OCI-LY7 (cell line): Measurements from ENCODE around the gene IL9R. TPM values are rescaled to one million over a fixed set of nuclear protein-coding genes. Genes with fewer than 3 reads are reported as not detected.
"Not testable (repeated sequence)": the region's sequence is repeated elsewhere in the genome, so short reads cannot be mapped to it uniquely, and the experiment has no call there.

Experiments used
- BruUV-seq: library from RNA; stranded (reverse); fragments of 400-500 nt; replicated peaks from 2 replicates; lab custom pipeline; 2021; lab: Mats Ljungman, UMichigan
- CTCF ChIA-PET: fragments of 300-600 bp; sonication (Branson Sonifier 250); formaldehyde crosslinking; loops from one replicate; lab custom pipeline; 2022; ENCODE audit warnings: antibody characterized with exemption; ENCODE audit not compliant: unreplicated experiment; lab: Charles Lee
- POLR2A ChIA-PET: fragments of 300-600 bp; sonication (Branson Sonifier 250); formaldehyde crosslinking; loops from one replicate; lab custom pipeline; 2022; ENCODE audit warnings: antibody characterized with exemption; lab: Charles Lee
- DNase-seq: peaks from one replicate; pipeline ENCODE4 v3.0.0-alpha.2; 2015; ENCODE audit warnings: low spot score
- H2AFZ ChIP-seq: fragments of 200-600 bp; sonication (generic), shearing (Covaris generic); 2 replicates; pipeline ENCODE4 v1.6.1; 2014; ENCODE audit warnings: mild to moderate bottlenecking, antibody characterized with exemption, low read length, moderate library complexity
- H3K27ac ChIP-seq: fragments of 200-600 bp; sonication (generic); 2 replicates; pipeline ENCODE4 v1.5.1; 2014; ENCODE audit warnings: mixed run types, low read depth, mild to moderate bottlenecking, moderate library complexity, low read length, inconsistent platforms; ENCODE audit not compliant: poor library complexity, severe bottlenecking
- H3K36me3 ChIP-seq: fragments of 200-600 bp; sonication (generic); 2 replicates; pipeline ENCODE4 v1.6.1; 2014; ENCODE audit warnings: mild to moderate bottlenecking, antibody characterized with exemption, low read length, moderate library complexity, mixed read lengths; ENCODE audit not compliant: insufficient read depth
- H3K4me1 ChIP-seq: fragments of 200-600 bp; sonication (generic); 2 replicates; pipeline ENCODE4 v1.5.1; 2014; ENCODE audit warnings: mild to moderate bottlenecking, low read length; ENCODE audit not compliant: insufficient read depth, poor library complexity, severe bottlenecking
- H3K4me2 ChIP-seq: fragments of 200-600 bp; sonication (generic); 2 replicates; pipeline ENCODE4 v1.6.1; 2014; ENCODE audit warnings: mild to moderate bottlenecking, low read length
- H3K4me3 ChIP-seq: fragments of 200-600 bp; sonication (generic); 2 replicates; pipeline ENCODE4 v1.5.1; 2014; ENCODE audit warnings: mild to moderate bottlenecking, low read depth, low read length; ENCODE audit not compliant: poor library complexity, severe bottlenecking
- H3K79me2 ChIP-seq: fragments of 200-600 bp; sonication (generic); 2 replicates; pipeline ENCODE4 v1.6.1; 2016; ENCODE audit warnings: low read depth, mild to moderate bottlenecking, low read length, moderate library complexity, mixed read lengths; ENCODE audit not compliant: insufficient read depth
- H3K9me2 ChIP-seq: fragments of 200-600 bp; sonication (generic); 2 replicates; pipeline ENCODE4 v1.6.1; 2016; ENCODE audit warnings: mild to moderate bottlenecking, low read length, mixed read lengths; ENCODE audit not compliant: insufficient read depth
- H3K9me3 ChIP-seq: fragments of 200-600 bp; sonication (generic); 2 replicates; pipeline ENCODE4 v1.6.1; 2014; ENCODE audit warnings: mild to moderate bottlenecking, mixed run types, low read length, mixed read lengths
- H4K20me1 ChIP-seq: fragments of 200-600 bp; sonication (generic); 2 replicates; pipeline ENCODE4 v1.6.1; 2014; ENCODE audit warnings: mild to moderate bottlenecking, antibody characterized with exemption, low read length, moderate library complexity, mixed read lengths; ENCODE audit not compliant: insufficient read depth
- CTCF ChIP-seq: fragments of 200-600 bp; sonication (generic); conservative IDR thresholded peaks from 2 replicates; pipeline ENCODE4 v1.5.1; 2014; ENCODE audit warnings: mild to moderate bottlenecking, antibody characterized with exemption, low read length, moderate library complexity, mixed read lengths
- EZH2phosphoT487 ChIP-seq: fragments of 200-600 bp; sonication (generic); IDR thresholded peaks from 2 replicates; pipeline ENCODE4 v1.6.1; 2018; ENCODE audit warnings: low read depth, borderline replicate concordance, mild to moderate bottlenecking, mixed run types, antibody characterized with exemption, low read length, moderate library complexity, mixed read lengths
- intact Hi-C: fragments of 100-400 bp; cut with micrococcal nuclease; formaldehyde crosslinking; loops from one replicate; pipeline ENCODE4 v1.10.0; 2022; ENCODE audit not compliant: unreplicated experiment
- total RNA-seq, 2 experiments: library from RNA; depleted of rRNA in 1 of 2; stranded (reverse); fragments of >200 nt in 1 of 2; shearing (Covaris generic) in 1 of 2; gene quantifications; 2 replicates each; pipeline ENCODE4 v1.2.3, GENCODE V29; 2014 to 2022

IL9R gene
- total RNA-seq, 2 experiments from 2014 or later = 1.5 to 5.1 TPM

- DNase-seq = no peak
- H3K36me3 ChIP-seq = no peaks in the 10 kb centered on the region
- no peak overlapping the region for H3K4me3 ChIP-seq
- ChIA-PET POLR2A (no interaction called here), CTCF (no interaction called here)
- no peaks in the 10 kb centered on the region for H3K9me2 ChIP-seq
- no peaks in the 10 kb centered on the region for H3K9me3 ChIP-seq
- H3K79me2 ChIP-seq = no peaks in the 10 kb centered on the region
- H3K27ac ChIP-seq = no peak overlapping the region
- intact Hi-C loops = no loop called here
- no peak for TF ChIP-seq CTCF
- TF ChIP-seq EZH2phosphoT487 = no peak
- H3K4me2 ChIP-seq = no peak overlapping the region
- H3K4me1 ChIP-seq = no peaks in the 10 kb centered on the region
- no TSS peak for BruUV-seq
- H4K20me1 ChIP-seq = no peaks in the 10 kb centered on the region
- no peak overlapping the region for H2AFZ ChIP-seq
Observed at GRCh38 chrX:156004740-156005139, 7.2 kb downstream of the IL9R start.

- no peaks in the 10 kb centered on the region for H4K20me1 ChIP-seq
- no peaks in the 10 kb centered on the region for H3K9me3 ChIP-seq
- DNase-seq = no peak
- no peaks in the 10 kb centered on the region for H3K4me1 ChIP-seq
- ChIA-PET POLR2A (no interaction called here), CTCF (no interaction called here)
- H3K9me2 ChIP-seq = no peaks in the 10 kb centered on the region
- no peak overlapping the region for H3K27ac ChIP-seq
- intact Hi-C loops = no loop called here
- no TSS peak for BruUV-seq
- no peaks in the 10 kb centered on the region for H3K79me2 ChIP-seq
- no peak overlapping the region for H3K4me3 ChIP-seq
- no peaks in the 10 kb centered on the region for H3K36me3 ChIP-seq
- no peak for TF ChIP-seq CTCF
- TF ChIP-seq EZH2phosphoT487 = no peak
- H2AFZ ChIP-seq = no peak overlapping the region
- no peak overlapping the region for H3K4me2 ChIP-seq
Observed at GRCh38 chrX:156005144-156005543, 7.6 kb downstream of the IL9R start.

- CTCF ChIA-PET, intact Hi-C loops: not testable (repeated sequence)
Observed at GRCh38 chrX:156006468-156006867, 9.0 kb downstream of the IL9R start.

GRCh38 chrX:156008379-156008778 is 10.9 kb downstream of the IL9R start:
- BruUV-seq, intact Hi-C loops, H3K36me3 ChIP-seq, DNase-seq, H2AFZ ChIP-seq, H3K4me3 ChIP-seq, CTCF ChIA-PET, H3K4me1 ChIP-seq, H3K4me2 ChIP-seq, H4K20me1 ChIP-seq, H3K27ac ChIP-seq, H3K9me3 ChIP-seq, POLR2A ChIA-PET, H3K79me2 ChIP-seq, H3K9me2 ChIP-seq: not testable (repeated sequence)

More at GRCh38 chrX:156006468-156006867, 9.0 kb downstream of the IL9R start:
- H3K36me3 ChIP-seq, H3K4me2 ChIP-seq, H2AFZ ChIP-seq, BruUV-seq, POLR2A ChIA-PET, DNase-seq, H4K20me1 ChIP-seq, H3K79me2 ChIP-seq, H3K9me3 ChIP-seq, H3K27ac ChIP-seq, H3K4me3 ChIP-seq, H3K9me2 ChIP-seq, H3K4me1 ChIP-seq: not testable (repeated sequence)
